Adrenal gland (tissue), 12 donors: ENCODE data around the gene SULT6B1. TPM values are rescaled to one million over a fixed set of nuclear protein-coding genes. Genes with fewer than 3 reads are reported as not detected.
"Not testable (repeated sequence)": the region's sequence is repeated elsewhere in the genome, so short reads cannot be mapped to it uniquely, and the experiment has no call there.

Experiments
- DNase-seq, 7 donors: peaks; one replicate each; pipeline ENCODE4 v3.0.0-alpha.2; 2019 to 2020
- H3K27ac ChIP-seq, 5 donors: fragments of 200-600 bp; sonication (generic) in 4 of 5; 1 replicate in 3 of 5; 2 replicates in 2 of 5; pipeline versions ENCODE4 v1.5.1 to v1.8.0; 2016 to 2020; ENCODE audit warnings: mild to moderate bottlenecking in 1 of 5
- H3K27me3 ChIP-seq: fragments of 200-600 bp; 2 replicates; pipeline ENCODE4 v1.8.0; 2021
- H3K36me3 ChIP-seq, 2 donors: fragments of 200-600 bp; replicated peaks in 1 of 2; 1 replicate in 1 of 2; 2 replicates in 1 of 2; pipeline versions ENCODE4 v1.5.1 to v1.8.0; 2018 to 2022
- H3K4me1 ChIP-seq, 2 donors: fragments of 200-600 bp; replicated peaks in 1 of 2; 1 replicate in 1 of 2; 2 replicates in 1 of 2; pipeline versions ENCODE4 v1.5.1 to v1.8.0; 2018 to 2021
- H3K4me3 ChIP-seq, 4 donors: fragments of 200-600 bp; sonication (generic) in 3 of 4; one replicate each; pipeline ENCODE4 v1.5.1; 2016 to 2018
- H3K9me3 ChIP-seq, 3 donors: fragments of 200-600 bp; sonication (generic) in 1 of 3; replicated peaks in 1 of 3; 1 replicate in 2 of 3; 2 replicates in 1 of 3; pipeline versions ENCODE4 v1.5.1 to v1.8.0; 2016 to 2021
- POLR2A ChIP-seq, 2 donors: fragments of 450-650 bp; IDR thresholded peaks; one replicate each; pipeline ENCODE4 v1.6.1; 2017; ENCODE audit warnings: antibody characterized with exemption in 2 of 2, mild to moderate bottlenecking in 2 of 2, moderate library complexity in 1 of 2
- WGBS, 4 donors: extraction: QIAGEN DNeasy Blood & Tissue Kit in 2 of 4; methylation state at CpG; one replicate each; pipeline versions ENCODE4 v1.1.5 to v1.1.7; 2013 to 2017; 5-methylcytosine and 5-hydroxymethylcytosine counted together
- intact Hi-C, 2 donors: fragments of 100-400 bp; cut with DNase I; formaldehyde crosslinking; loops; one replicate each; pipeline versions ENCODE4 v1.14.1 to v1.15.0; 2022 to 2023
- polyA plus RNA-seq, 3 donors: library from polyadenylated mRNA; stranded (reverse); fragments of 200-250 nt in 2 of 3; fragments of 350-450 nt in 1 of 3; fragmentation: Illumina TruSeq in 1 of 3; extraction: RNeasy Lipid Tissue Mini Kit (QIAGEN cat#74804) in 1 of 3; gene quantifications; one replicate each; pipeline ENCODE4 v1.2.3, GENCODE V29; 2013 to 2014
- total RNA-seq, 9 donors: library from RNA; depleted of rRNA in 4 of 9; stranded (reverse); fragments of >200 nt in 4 of 9; fragments of 120-200 nt in 1 of 9; fragmentation: NEBNext Ultra II Directional in 1 of 9; extraction: Animal tissue kit (Norgen Biotek cat#: 25700) in 1 of 9; gene quantifications; one replicate each; pipeline versions ENCODE4 v1.1.0 to v1.2.4, GENCODE V29; 2013 to 2023
- TF ChIP-seq, protein P1 (sequence below), 6 experiments: fragments of 450-650 bp in 4 of 6; fragments of 200-600 bp in 2 of 6; sonication (generic) in 1 of 6; IDR thresholded peaks; 1 replicate in 5 of 6; 2 replicates in 1 of 6; pipeline versions ENCODE4 v1.5.1 to v1.8.0; 2016 to 2021; ENCODE audit warnings: antibody characterized with exemption in 6 of 6, mild to moderate bottlenecking in 2 of 6, moderate library complexity in 1 of 6
- donor health status: healthy with polysubstance abuse.
- donor health status: Bipolar disorder and iron deficiency.
- donor health status: DM: yes; HTN: yes; CAD: no.
- donor health status: DM: no; HTN: no; CAD: no.
- donor health status: DM: no; HTN: no; CAD: no.
- donor health status: DM: yes; HTN: yes; CAD: no.

Gene SULT6B1
- total and polyA plus RNA-seq, 12 donors: not detected

DNA sequence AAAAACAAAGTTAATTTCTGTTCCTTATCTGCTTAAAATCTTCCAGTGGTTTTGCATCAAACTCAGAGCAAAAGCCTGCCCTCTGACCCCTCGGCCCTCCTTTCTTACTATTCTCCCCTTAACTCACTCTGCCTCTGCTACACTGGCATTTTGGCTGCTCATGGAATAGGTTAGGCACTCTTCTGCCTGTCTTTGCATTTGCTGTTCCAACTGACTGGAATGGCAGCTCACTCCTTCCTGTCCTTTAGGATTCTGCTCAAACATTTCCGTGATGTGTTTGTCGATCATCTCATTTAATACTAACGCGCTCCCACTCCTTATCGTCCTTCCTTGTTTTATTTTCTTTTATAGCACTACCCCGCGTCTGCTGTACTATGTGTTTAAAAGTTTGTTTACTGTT lies 42.1 kb upstream of the SULT6B1 start:
- TF ChIP-seq, protein P1, sequence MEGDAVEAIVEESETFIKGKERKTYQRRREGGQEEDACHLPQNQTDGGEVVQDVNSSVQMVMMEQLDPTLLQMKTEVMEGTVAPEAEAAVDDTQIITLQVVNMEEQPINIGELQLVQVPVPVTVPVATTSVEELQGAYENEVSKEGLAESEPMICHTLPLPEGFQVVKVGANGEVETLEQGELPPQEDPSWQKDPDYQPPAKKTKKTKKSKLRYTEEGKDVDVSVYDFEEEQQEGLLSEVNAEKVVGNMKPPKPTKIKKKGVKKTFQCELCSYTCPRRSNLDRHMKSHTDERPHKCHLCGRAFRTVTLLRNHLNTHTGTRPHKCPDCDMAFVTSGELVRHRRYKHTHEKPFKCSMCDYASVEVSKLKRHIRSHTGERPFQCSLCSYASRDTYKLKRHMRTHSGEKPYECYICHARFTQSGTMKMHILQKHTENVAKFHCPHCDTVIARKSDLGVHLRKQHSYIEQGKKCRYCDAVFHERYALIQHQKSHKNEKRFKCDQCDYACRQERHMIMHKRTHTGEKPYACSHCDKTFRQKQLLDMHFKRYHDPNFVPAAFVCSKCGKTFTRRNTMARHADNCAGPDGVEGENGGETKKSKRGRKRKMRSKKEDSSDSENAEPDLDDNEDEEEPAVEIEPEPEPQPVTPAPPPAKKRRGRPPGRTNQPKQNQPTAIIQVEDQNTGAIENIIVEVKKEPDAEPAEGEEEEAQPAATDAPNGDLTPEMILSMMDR (IDR thresholded peaks at IDR 0.05): no peak
- no peak for TF ChIP-seq POLR2A (IDR thresholded peaks at IDR 0.05)
- Histone ChIP-seq H3K27ac (peak overlapping the region; percentile 94 to 98 (median 94)), H3K9me3 (no peaks in the 10 kb centered on the region), H3K4me1 (peaks cover 16 to 56% of the 10 kb centered on the region in 2 donors), H3K4me3 (peak overlapping the region in 3 of 4 donors; percentile 81 to 100 (median 93)), H3K36me3 (peaks cover 0 to 18% of the 10 kb centered on the region in 2 donors), H3K27me3 (no peaks in the 10 kb centered on the region)
- intact Hi-C loops: no loop called here
- whole genome bisulfite sequencing, 4 donors: 0 to 2% (median 1%) methylated on average over 8 of the region's 8 CpGs
- peak in 1 of 7 donors; percentile 10 for DNase-seq

- Histone ChIP-seq H3K36me3 (peaks cover 0 to 18% of the 10 kb centered on the region in 2 donors), H3K27ac (no peak overlapping the region), H3K4me3 (no peak overlapping the region), H3K9me3 (no peaks in the 10 kb centered on the region), H3K27me3 (no peaks in the 10 kb centered on the region), H3K4me1 (peaks cover 16 to 56% of the 10 kb centered on the region in 2 donors)
- TF ChIP-seq, protein P1 (IDR thresholded peaks at IDR 0.05): no peak
- TF ChIP-seq POLR2A (IDR thresholded peaks at IDR 0.05): no peak
- intact Hi-C loops: no loop called here
- 92 to 97% (median 96%) methylated on average over 3 of the region's 3 CpGs for WGBS, 4 donors
- DNase-seq: no peak
Measured at GRCh38 chr2:37228788-37229187, 40.3 kb upstream of the SULT6B1 start.

DNA sequence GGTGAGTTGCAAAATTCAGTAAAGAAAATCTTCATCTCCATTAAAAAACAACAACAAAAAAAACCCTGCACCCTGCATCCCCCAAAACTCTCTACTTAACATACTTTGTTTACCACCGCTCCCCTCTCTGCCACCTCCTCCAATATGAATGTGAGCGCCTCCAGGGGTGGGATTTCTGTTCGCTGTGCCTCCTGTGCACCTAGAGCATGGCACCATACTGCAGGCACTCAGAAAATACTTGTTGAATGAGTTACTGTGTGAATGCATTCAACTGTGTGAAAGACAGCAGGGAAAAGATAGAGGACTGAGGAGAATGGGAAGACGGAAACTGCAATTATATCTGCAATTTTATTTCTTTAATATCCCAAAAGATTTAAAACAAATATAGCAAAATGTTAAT lies 38.4 kb upstream of the SULT6B1 start:
- Histone ChIP-seq H3K4me3 (no peak overlapping the region), H3K27me3 (no peaks in the 10 kb centered on the region), H3K27ac (no peak overlapping the region), H3K36me3 (peaks cover 0 to 29% of the 10 kb centered on the region in 2 donors), H3K9me3 (no peaks in the 10 kb centered on the region), H3K4me1 (peaks cover 16 to 40% of the 10 kb centered on the region in 2 donors)
- TF ChIP-seq POLR2A (IDR thresholded peaks at IDR 0.05): no peak
- TF ChIP-seq, protein P1 (IDR thresholded peaks at IDR 0.05): no peak
- intact Hi-C loops: no loop called here
- DNase-seq: no peak
- WGBS, 4 donors: 95 to 98% (median 98%) methylated on average over 4 of the region's 4 CpGs

- Histone ChIP-seq H3K4me1 (peaks cover 11 to 33% of the 10 kb centered on the region in 2 donors), H3K36me3 (peaks cover 0 to 44% of the 10 kb centered on the region in 2 donors)
- H3K4me3 ChIP-seq, intact Hi-C loops, H3K27ac ChIP-seq, H3K27me3 ChIP-seq, DNase-seq, H3K9me3 ChIP-seq: not testable (repeated sequence)
- WGBS, 4 donors: 80% methylated on average over 1 of the region's 2 CpGs; no CpG with 5 or more reads in 3 of the 4 donors
Measured at GRCh38 chr2:37225129-37225528, 36.7 kb upstream of the SULT6B1 start.

DNA sequence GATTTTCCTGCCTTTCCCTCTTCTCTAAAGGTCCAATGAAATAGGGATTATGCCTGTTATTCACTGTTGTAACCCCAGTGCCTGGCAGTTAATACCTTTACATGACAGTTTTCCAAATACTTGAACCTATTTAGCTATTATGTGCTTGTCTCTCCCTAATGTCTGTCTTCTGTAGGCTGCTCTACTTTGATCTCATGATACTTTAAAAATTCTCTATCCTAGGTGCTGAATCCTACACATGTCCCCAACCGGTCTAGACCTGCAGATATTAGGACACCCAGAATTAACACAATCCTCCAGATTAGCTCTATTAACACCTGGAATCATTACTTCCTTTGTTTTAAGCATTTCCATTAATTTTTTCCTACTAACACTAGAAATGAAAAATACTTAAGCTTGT lies 35.6 kb upstream of the SULT6B1 start:
- TF ChIP-seq, protein P1 (IDR thresholded peaks at IDR 0.05): no peak
- TF ChIP-seq POLR2A (IDR thresholded peaks at IDR 0.05): no peak
- Histone ChIP-seq H3K27ac (no peak overlapping the region), H3K4me3 (no peak overlapping the region), H3K4me1 (peaks cover 4 to 22% of the 10 kb centered on the region in 2 donors), H3K27me3 (no peaks in the 10 kb centered on the region), H3K36me3 (peaks cover 0 to 52% of the 10 kb centered on the region in 2 donors), H3K9me3 (no peaks in the 10 kb centered on the region)
- 91 to 96% (median 92%) methylated on average over 1 of the region's 1 CpG for WGBS, 4 donors
- intact Hi-C loops: no loop called here
- no peak for DNase-seq
